Duodenal mucosa (tissue), 2 donors: ENCODE data around the gene RPS3.

Source experiments
- H3K27ac ChIP-seq: one replicate; pipeline ENCODE4 v1.7.0; 2013; ENCODE audit warnings: low read depth, low read length
- H3K27me3 ChIP-seq, 2 donors: one replicate each; pipeline ENCODE4 v1.7.0; 2013; ENCODE audit warnings: low read length in 2 of 2, control low read depth in 1 of 2; ENCODE audit not compliant: insufficient read depth in 2 of 2, control insufficient read depth in 1 of 2
- H3K36me3 ChIP-seq, 2 donors: one replicate each; pipeline ENCODE4 v1.7.0; 2013; ENCODE audit warnings: low read length in 2 of 2, control low read depth in 1 of 2; ENCODE audit not compliant: insufficient read depth in 2 of 2, control insufficient read depth in 1 of 2
- H3K4me1 ChIP-seq, 2 donors: one replicate each; pipeline ENCODE4 v1.7.0; 2013; ENCODE audit warnings: low read length in 2 of 2, control low read depth in 1 of 2; ENCODE audit not compliant: insufficient read depth in 2 of 2, control insufficient read depth in 1 of 2
- H3K4me3 ChIP-seq, 2 donors: one replicate each; pipeline ENCODE4 v1.7.0; 2013; ENCODE audit warnings: low read length in 2 of 2, low read depth in 1 of 2
- H3K9ac ChIP-seq, 2 donors: one replicate each; pipeline ENCODE4 v1.7.0; 2013; ENCODE audit warnings: low read length in 2 of 2, low read depth in 1 of 2
- H3K9me3 ChIP-seq, 2 donors: one replicate each; pipeline ENCODE4 v1.7.0; 2013; ENCODE audit warnings: low read length in 2 of 2, control low read depth in 1 of 2; ENCODE audit not compliant: control insufficient read depth in 1 of 2

RPS3 gene

DNA sequence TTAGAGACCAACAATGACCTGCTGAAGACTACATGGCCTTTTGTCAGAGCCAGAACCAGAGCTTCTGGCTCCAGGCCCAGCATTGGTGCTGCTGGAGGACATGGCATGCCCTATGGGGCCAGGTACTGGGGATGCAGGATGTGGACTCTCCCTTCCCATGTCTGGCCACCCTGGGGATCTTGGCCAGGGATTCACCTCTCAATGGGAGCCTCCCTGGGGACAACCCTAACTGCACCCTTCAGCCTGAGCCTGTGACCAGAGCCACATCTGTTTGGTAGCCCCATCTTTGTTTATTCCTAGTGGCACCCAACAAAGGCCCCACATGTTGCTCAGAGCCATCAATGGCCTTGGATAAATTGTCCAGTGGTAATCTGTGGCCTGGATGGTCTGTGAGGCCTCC is 27.9 kb downstream of the RPS3 start:
- Histone ChIP-seq H3K27me3 (peaks cover 19 to 25% of the 10 kb centered on the region in 2 donors), H3K36me3 (peaks cover 0 to 9% of the 10 kb centered on the region in 2 donors), H3K27ac (no peak overlapping the region), H3K4me1 (peaks cover 14 to 16% of the 10 kb centered on the region in 2 donors), H3K4me3 (no peak overlapping the region), H3K9ac (no peak overlapping the region), H3K9me3 (no peaks in the 10 kb centered on the region)

DNA sequence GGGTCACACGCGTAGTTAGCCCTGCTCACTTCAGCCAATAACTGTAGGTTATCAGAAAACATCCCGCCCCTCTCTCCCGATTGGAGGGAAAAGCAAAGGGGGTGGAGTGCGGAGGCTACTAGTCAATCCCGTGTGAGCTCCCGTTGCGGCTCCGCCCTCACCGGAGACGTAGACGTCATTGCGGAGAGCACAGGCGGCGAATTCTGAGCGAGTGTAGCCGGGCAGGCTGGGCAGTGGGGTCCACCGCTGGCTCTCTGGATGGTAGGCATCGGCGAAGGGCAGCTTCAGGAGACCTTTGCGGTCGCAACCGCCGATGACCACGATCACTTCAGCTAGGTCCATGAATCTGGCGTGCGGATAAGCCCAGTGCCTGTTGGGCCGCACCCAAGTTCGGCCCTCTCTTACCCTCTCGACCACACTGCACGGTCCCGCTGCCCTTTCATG is 29.0 kb downstream of the RPS3 start:
- Histone ChIP-seq H3K27me3 (peaks cover 30 to 36% of the 10 kb centered on the region in 2 donors), H3K4me3 (peak overlapping the region; percentile 53 to 80), H3K36me3 (peaks cover 0 to under 1% of the 10 kb centered on the region in 2 donors), H3K4me1 (peaks cover 11 to 14% of the 10 kb centered on the region in 2 donors), H3K27ac (no peak overlapping the region), H3K9me3 (no peaks in the 10 kb centered on the region), H3K9ac (peak overlapping the region; percentile 44 to 72)

DNA sequence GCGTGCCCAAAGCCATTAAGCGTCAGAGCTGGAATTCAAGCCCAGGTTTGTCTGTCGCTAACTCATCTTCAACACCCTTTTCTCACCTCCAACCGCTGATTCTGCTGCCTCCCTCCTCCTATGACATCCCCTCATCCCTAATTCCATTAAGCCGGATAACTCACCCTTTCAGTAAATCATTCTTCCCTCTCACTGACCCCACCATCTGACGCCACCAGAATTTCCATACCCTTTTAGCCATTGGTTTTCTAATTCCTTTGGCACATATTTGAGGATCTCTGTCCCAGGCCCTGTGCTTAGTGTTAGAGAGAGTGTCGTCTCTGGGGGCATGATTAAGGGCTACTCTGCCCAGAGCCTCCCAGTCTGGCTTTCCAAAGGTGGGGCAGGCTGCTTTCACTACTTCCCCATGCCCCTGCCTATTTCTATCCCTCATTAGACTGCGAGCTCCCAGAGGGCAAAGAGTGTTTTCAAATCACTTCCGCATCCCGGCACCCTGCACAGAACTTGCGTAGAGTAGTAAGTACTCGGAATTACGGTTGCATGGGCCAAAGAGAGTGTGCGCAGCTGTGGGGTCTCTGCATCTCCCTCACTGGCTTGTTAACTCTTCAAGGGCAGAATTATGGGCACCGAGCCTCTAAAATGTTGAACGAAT is 29.8 kb downstream of the RPS3 start:
- Histone ChIP-seq H3K27me3 (peaks cover 32 to 44% of the 10 kb centered on the region in 2 donors), H3K4me3 (peak overlapping the region in 1 of 2 donors; percentile 53)

DNA sequence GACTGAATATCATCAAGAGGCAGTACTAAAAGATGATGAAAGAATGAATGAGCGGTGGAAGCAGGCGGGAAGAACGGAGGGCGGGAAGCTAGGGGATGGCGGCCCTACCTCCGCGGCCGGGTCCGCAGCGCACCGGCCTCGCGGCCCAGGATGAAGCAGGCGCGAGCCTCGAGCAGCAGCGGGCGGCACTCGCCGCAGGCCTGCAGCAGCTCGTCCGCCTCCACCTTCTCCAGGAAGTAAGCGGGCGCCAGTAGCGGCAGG is 30.3 kb downstream of the RPS3 start:
- Histone ChIP-seq H3K27me3 (peaks cover 32 to 44% of the 10 kb centered on the region in 2 donors), H3K9ac (no peak overlapping the region), H3K36me3 (no peaks in the 10 kb centered on the region), H3K4me1 (peaks cover 11 to 17% of the 10 kb centered on the region in 2 donors), H3K27ac (no peak overlapping the region), H3K9me3 (no peaks in the 10 kb centered on the region), H3K4me3 (peak overlapping the region in 1 of 2 donors; percentile 21)

More for the DNA sequence above, 29.8 kb downstream of the RPS3 start:
- no peaks in the 10 kb centered on the region for H3K36me3 ChIP-seq
- H3K9me3 ChIP-seq: no peaks in the 10 kb centered on the region
- H3K4me1 ChIP-seq: peaks cover 11 to 17% of the 10 kb centered on the region in 2 donors
- H3K27ac ChIP-seq: no peak overlapping the region
- H3K9ac ChIP-seq: peak overlapping the region in 1 of 2 donors; percentile 44

DNA sequence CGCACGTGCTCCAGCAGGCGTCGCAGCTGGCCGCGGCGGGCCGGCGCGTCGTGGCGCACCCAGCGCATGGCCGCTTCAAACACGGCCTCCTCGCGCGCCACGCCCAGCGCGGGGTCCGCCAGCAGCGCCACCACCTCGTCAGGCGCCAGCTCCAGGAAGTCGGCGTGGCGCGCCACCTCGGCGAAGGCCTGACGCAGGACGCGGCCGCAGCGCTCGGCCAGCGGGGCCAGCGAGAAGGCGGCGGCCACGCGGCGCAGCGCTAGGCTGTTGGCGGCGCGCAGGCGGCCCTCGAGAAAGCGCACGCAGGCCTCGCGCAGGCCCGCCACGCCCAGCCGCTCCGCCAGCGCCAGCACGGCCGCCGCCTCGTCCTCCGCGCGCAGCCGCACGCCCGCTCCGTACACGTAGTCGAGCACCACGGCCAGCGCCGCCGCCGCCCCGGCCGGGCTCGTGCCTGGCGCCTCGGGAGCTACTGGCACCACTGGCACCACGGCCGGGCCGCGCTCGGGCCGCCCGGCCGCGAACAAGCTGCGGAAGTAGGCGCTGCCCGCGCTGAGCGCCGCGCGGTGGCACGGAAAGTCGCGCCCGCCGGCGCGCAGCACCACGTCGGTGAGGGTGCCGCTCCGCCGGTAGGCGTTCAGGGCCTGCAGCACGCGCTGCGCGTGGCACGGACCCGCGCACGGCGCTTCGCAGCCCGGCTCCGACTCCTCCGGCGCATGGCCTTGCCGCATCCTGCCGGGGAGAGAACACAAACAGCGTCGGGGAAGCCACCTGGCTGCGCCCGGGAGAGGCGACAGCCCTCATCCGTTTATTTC is 30.8 kb downstream of the RPS3 start:
- peaks cover 11 to 17% of the 10 kb centered on the region in 2 donors for H3K4me1 ChIP-seq
- peak overlapping the region in 1 of 2 donors; percentile 35 for H3K9ac ChIP-seq
- no peak overlapping the region for H3K27ac ChIP-seq
- H3K9me3 ChIP-seq: no peaks in the 10 kb centered on the region
- no peaks in the 10 kb centered on the region for H3K36me3 ChIP-seq
- peaks cover 32 to 44% of the 10 kb centered on the region in 2 donors for H3K27me3 ChIP-seq
- peak overlapping the region; percentile 57 to 66 for H3K4me3 ChIP-seq

DNA sequence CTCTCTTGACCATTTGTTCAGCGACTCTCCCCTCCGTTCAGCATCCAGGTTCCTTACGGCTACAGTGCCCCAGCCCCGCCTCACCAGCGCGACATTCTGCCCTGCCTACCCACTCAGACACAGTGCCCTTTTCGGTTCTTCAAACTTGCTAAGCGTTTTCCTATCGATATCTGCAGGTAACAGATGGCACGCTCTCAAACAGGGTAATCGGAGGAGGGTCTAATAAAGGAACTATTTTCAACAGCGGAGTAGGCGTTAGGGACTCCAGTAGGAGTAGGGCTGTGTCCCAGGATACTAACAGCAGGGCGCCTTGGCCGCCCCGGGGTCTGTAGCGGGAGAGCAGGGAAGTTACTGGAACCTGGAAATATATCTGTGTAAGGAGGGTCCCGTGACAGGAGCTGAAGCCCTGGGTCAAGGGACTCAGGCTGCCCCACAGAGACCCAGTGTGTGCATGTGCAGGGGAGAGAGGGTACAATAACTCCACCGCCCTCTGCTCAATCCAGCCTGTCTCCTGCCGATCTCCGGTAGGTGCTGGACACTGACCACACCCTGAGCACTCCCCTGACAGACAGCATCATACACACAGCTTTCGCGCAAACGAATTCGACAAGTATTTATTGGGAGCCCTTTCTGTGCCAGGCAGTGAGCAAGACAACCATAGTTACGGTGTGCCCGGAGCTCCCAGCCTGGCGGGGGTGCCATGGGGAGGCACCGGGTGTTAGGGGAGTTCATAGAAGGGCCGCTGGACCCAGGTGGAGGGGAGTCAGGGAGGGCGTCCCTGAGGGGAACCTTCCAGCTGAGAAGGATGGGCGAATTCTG is 31.6 kb downstream of the RPS3 start:
- H3K9me3 ChIP-seq: no peaks in the 10 kb centered on the region
- peaks cover 11 to 17% of the 10 kb centered on the region in 2 donors for H3K4me1 ChIP-seq
- peak overlapping the region; percentile 57 to 66 for H3K4me3 ChIP-seq
- peaks cover 32 to 44% of the 10 kb centered on the region in 2 donors for H3K27me3 ChIP-seq
- peak overlapping the region in 1 of 2 donors; percentile 35 for H3K9ac ChIP-seq
- no peaks in the 10 kb centered on the region for H3K36me3 ChIP-seq
- no peak overlapping the region for H3K27ac ChIP-seq

DNA sequence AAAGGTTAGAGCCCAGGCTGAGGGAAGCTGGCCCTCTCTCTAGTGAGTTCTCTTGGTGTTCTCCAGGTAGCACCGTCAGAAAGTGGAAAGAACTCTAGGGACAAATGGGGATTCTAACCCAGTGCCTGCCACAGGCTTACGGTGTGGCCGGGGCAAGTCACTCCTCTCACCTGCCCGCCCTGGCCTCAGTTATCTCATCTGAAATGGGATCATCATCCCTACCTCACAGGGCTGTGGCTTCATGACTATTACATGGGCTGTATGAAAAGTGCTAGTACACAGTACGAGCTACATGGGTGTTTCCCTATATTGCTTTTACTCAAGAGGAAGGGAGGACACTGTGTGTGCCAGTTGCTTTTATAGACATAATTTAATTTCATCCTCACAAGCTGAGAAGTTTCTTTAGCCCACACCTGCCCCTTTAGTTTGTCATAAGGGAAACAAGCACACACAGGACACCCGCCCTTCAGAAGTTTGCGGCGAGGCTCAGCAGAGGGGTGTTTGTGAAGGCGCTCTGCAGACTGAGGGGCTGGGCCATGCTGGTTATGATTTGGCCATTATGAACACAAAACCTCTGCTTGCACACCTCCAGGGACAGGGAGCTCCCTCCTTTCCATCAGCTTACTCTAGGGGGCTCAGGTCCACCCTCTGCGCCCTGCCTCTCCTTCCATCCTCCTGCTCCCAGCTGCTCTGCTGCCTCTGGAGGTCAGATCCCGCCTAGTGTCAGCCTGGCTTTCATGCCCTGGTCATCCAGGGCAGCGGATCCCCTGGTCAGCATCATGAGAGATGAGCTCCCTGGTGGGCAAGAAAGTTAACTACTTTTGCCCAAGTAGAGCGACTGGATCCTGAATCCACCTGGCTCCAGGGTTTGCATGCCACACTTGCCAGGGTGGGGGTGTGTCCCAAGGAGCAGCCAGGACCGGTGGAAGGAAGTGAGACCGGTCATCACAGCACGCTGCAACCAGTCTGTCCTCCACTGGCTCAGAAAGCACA is 32.5 kb downstream of the RPS3 start:
- H3K9me3 ChIP-seq: no peaks in the 10 kb centered on the region
- H3K36me3 ChIP-seq: no peaks in the 10 kb centered on the region
- no peak overlapping the region for H3K9ac ChIP-seq
- H3K27me3 ChIP-seq: peaks cover 32 to 44% of the 10 kb centered on the region in 2 donors
- H3K4me3 ChIP-seq: no peak overlapping the region
- peaks cover 11 to 17% of the 10 kb centered on the region in 2 donors for H3K4me1 ChIP-seq
- H3K27ac ChIP-seq: no peak overlapping the region

DNA sequence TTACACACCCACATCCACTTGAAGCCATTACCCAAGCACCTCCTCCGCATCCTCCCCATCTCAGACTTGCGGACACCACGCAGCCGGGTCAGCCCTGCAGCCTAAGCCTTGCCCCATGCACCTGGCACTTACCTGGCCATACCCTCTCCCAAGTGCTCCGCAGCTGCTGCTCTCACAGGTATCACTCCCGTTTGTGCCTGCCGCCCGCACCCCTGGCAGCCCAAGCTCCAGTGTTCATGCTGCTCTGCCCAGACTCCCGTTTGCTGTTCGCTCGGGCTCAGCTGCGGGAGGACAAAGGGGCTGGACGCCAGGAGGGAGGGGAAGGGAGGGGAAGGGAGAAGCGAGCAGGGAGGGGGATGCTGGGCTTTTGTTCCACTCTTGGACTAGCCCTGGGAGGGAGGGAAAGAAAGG is 33.6 kb downstream of the RPS3 start, which contains the start of gene KLHL35:
TSS of gene KLHL35 (minus strand) at position 293 of the 411 bp plus-strand sequence. CDS start 2,574 bp downstream, outside the sequence.
- H3K9me3 ChIP-seq: no peaks in the 10 kb centered on the region
- H3K27me3 ChIP-seq: peaks cover 32 to 44% of the 10 kb centered on the region in 2 donors
- no peak within 1 kb of the TSS for H3K27ac ChIP-seq
- H3K9ac ChIP-seq: no peak within 1 kb of the TSS
- no peak within 1 kb of the TSS for H3K4me3 ChIP-seq
- peaks cover 11 to 17% of the 10 kb centered on the region in 2 donors for H3K4me1 ChIP-seq
- no peaks in the 10 kb centered on the region for H3K36me3 ChIP-seq

DNA sequence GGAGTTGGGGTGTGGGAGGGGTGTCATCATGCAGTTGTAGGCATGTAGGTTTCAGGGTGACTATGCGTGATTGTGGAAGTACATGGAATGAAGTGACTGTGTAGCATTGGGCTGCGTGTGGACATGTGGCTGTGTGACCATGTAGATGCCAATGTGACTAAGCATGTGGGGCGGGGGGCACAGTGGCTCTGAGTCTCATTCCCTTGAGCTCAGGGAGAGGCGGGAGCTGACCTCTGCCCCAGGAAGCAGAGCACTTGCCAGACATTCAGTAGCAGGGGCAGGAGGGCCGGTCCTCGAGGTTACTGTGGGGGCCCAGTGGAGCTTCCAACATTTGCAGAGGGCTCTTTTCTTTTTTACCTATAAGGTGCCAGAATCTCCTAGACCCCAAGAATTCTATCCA is 34.1 kb downstream of the RPS3 start:
- Histone ChIP-seq H3K27me3 (peaks cover 32 to 44% of the 10 kb centered on the region in 2 donors), H3K9me3 (no peaks in the 10 kb centered on the region), H3K4me3 (no peak overlapping the region), H3K9ac (no peak overlapping the region), H3K27ac (no peak overlapping the region), H3K36me3 (no peaks in the 10 kb centered on the region), H3K4me1 (peaks cover 11 to 17% of the 10 kb centered on the region in 2 donors)
